Stimulated activated naive CD8-positive, alpha-beta T cell treated with anti-CD3 and anti-CD28 coated beads, Interleukin-15, amount 100 ng/mL, for 72 hours (primary cell): ENCODE results near the gene RAPGEF1.
"Not testable (repeated sequence)": the region's sequence is repeated elsewhere in the genome, so short reads cannot be mapped to it uniquely, and the experiment has no call there.

Source experiments
- ATAC-seq: fragments of 150-1000 bp; cut with Tn5 transposase; 2 replicates; pipeline ENCODE4 v1.10.0; 2021; ENCODE audit warnings: mild to moderate bottlenecking, moderate library complexity
- DNase-seq, 2 donors: peaks; one replicate each; pipeline ENCODE4 v3.0.0; 2021 to 2022
- H3K27ac Mint-ChIP-seq, 2 donors: one replicate each; pipeline ENCODE4 v1.8.0; 2022; ENCODE audit warnings: mild to moderate bottlenecking in 2 of 2, mixed read lengths in 2 of 2, moderate library complexity in 2 of 2
- H3K27me3 Mint-ChIP-seq: one replicate; pipeline ENCODE4 v1.8.0; 2022; ENCODE audit warnings: mixed read lengths
- H3K4me1 Mint-ChIP-seq: one replicate; pipeline ENCODE4 v1.8.0; 2022; ENCODE audit warnings: mild to moderate bottlenecking, mixed read lengths
- H3K4me3 Mint-ChIP-seq, 2 donors: one replicate each; pipeline ENCODE4 v1.8.0; 2022; ENCODE audit warnings: mild to moderate bottlenecking in 2 of 2, mixed read lengths in 2 of 2, moderate library complexity in 1 of 2
- H3K9me3 Mint-ChIP-seq, 2 donors: one replicate each; pipeline ENCODE4 v1.8.0; 2022; ENCODE audit warnings: mixed read lengths in 2 of 2

Gene RAPGEF1

GRCh38 chr9:131757549-131757948 lies 17.7 kb upstream of the RAPGEF1 start:
- H3K4me3 Mint-ChIP-seq = no peak overlapping the region
- no peak for ATAC-seq
- no peak for DNase-seq
- H3K27me3 Mint-ChIP-seq = peaks cover 5% of the 10 kb centered on the region
- H3K27ac Mint-ChIP-seq = no peak overlapping the region
- peaks cover 25% of the 10 kb centered on the region for H3K4me1 Mint-ChIP-seq
- no peaks in the 10 kb centered on the region for H3K9me3 Mint-ChIP-seq

DNA sequence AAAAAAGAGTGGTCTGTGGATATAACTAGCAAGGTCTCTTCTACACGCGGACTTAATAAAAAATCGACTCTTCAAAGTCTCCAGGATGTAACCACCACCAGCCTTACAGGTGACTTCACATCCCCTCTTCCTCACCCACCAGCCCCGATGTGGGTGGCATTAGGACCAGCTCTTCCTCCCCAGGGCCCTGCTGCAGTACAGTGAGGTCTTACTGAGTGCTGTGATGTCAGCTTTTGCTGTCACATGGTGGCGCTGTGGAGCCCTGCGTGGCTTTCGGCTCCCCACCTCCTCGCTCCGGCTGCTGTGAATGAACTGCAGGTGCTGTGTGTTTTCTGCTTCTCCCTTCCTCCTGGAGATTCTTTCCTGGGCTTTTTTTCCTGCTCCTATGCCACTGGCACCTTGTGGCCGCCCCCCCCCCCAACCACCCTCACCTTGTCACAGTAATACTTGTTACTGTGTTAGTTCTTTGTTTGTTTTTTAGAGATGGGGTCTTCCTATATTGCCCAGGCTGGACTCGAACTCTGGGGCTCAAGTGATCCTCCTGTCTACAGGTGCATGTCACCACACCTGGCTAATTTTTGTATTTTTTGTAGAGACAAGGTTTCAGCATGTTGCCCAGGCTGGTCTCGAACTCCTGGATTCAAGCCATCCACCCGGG lies 15.8 kb upstream of the RAPGEF1 start:
- Mint-ChIP-seq H3K9me3 (no peaks in the 10 kb centered on the region), H3K27ac (peak overlapping the region in 1 of 2 donors; percentile 73), H3K27me3 (peaks cover 5% of the 10 kb centered on the region), H3K4me1 (peaks cover 21% of the 10 kb centered on the region), H3K4me3 (peak overlapping the region; percentile 10 to 38)
- DNase-seq (peak; percentile 82 to 88), ATAC-seq (peak; percentile 100)

- H3K9me3 Mint-ChIP-seq = no peaks in the 10 kb centered on the region
- H3K27ac Mint-ChIP-seq = no peak overlapping the region
- DNase-seq (no peak), ATAC-seq (no peak)
- peaks cover 21% of the 10 kb centered on the region for H3K4me1 Mint-ChIP-seq
- no peak overlapping the region for H3K4me3 Mint-ChIP-seq
- peaks cover 5% of the 10 kb centered on the region for H3K27me3 Mint-ChIP-seq
Observed at GRCh38 chr9:131754846-131755245, 15.0 kb upstream of the RAPGEF1 start.

DNA sequence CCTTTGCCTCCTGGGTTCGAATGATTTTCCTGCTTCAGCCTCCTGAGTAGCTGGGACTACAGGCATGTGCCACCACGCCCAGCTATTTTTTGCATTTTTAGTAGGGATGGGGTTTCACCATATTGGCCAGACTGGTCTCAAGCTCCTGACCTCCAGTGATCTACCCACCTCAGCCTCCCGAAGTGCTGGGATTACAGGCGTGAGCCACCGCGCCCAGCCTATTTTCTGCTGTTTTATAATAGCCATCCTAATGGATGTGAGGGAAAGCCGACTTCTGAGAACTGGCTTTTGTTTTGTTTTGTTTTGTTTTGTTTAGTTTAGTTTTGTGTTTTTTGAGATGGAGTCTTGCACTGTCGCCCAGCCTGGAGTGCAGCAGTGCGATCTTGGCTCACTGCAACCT lies 13.9 kb upstream of the RAPGEF1 start:
- not testable (repeated sequence) for DNase-seq, H3K27me3 Mint-ChIP-seq, H3K4me3 Mint-ChIP-seq, H3K27ac Mint-ChIP-seq, H3K9me3 Mint-ChIP-seq, ATAC-seq
- H3K4me1 Mint-ChIP-seq = peaks cover 21% of the 10 kb centered on the region

DNA sequence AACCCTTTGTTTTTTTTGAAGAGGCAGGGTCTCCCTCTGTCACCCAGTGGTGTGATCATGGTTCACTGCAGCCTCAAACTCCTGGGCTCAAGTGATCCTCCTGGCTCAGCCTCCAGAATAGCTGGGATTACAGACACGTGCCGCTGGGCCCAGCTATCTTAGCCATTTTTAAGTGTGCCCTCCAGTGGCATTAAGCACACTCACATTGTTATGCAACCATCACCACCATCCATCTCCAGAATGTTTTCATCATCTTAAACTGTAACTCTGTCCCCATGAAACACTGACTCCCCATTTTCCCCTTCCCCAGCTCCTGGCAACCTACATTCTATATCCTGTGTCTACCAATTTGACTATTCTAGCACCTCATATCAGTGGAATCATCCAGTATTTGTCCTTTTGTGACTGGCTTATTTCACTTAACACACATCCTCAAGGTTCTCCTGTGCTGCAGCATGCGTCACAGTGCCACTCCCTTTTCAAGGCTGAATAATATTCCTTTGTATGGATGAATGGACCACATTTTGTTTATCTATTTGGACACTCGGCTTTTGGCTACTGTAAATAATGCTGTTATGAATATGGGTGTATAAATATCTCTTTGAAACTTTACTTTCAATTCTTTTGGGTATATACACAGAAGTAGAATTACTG lies 12.5 kb upstream of the RAPGEF1 start:
- Mint-ChIP-seq H3K9me3 (no peaks in the 10 kb centered on the region), H3K27me3 (no peaks in the 10 kb centered on the region), H3K27ac (no peak overlapping the region), H3K4me3 (no peak overlapping the region), H3K4me1 (peaks cover 13% of the 10 kb centered on the region)
- no peak for DNase-seq
- ATAC-seq = no peak

GRCh38 chr9:131748411-131748955 lies 8.6 kb upstream of the RAPGEF1 start:
- DNase-seq (no peak), ATAC-seq (no peak)
- H3K27me3 Mint-ChIP-seq = no peaks in the 10 kb centered on the region
- H3K9me3 Mint-ChIP-seq = no peaks in the 10 kb centered on the region
- no peak overlapping the region for H3K4me3 Mint-ChIP-seq
- peaks cover 14% of the 10 kb centered on the region for H3K4me1 Mint-ChIP-seq
- no peak overlapping the region for H3K27ac Mint-ChIP-seq

DNA sequence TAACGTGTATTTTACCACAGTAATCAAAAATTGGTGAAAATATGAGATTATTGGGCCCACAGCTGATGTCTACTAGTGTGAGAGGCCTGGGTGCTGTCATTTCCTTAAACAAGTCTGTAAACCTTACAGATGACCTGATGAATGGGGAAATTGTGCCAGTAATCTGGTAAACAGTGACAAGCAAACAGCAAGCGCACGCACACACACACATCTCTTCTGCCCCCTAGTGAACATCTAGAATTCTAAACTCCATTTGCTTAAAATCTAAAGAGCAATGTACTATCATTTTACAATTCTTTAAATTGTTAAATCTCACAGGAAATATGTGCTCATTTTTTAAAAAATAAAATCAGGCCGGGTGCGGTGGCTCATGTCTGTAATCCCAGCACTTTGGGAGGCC lies 7.5 kb upstream of the RAPGEF1 start:
- Mint-ChIP-seq H3K27ac (no peak overlapping the region), H3K4me1 (peaks cover 21% of the 10 kb centered on the region), H3K4me3 (no peak overlapping the region), H3K27me3 (no peaks in the 10 kb centered on the region), H3K9me3 (no peaks in the 10 kb centered on the region)
- ATAC-seq (peak; percentile 71), DNase-seq (no peak)

- ATAC-seq (no peak), DNase-seq (no peak)
- Mint-ChIP-seq H3K4me3 (no peak overlapping the region), H3K27ac (no peak overlapping the region), H3K27me3 (no peaks in the 10 kb centered on the region), H3K9me3 (no peaks in the 10 kb centered on the region), H3K4me1 (peaks cover 22% of the 10 kb centered on the region)
Observed at GRCh38 chr9:131745610-131746009, 5.7 kb upstream of the RAPGEF1 start.

DNA sequence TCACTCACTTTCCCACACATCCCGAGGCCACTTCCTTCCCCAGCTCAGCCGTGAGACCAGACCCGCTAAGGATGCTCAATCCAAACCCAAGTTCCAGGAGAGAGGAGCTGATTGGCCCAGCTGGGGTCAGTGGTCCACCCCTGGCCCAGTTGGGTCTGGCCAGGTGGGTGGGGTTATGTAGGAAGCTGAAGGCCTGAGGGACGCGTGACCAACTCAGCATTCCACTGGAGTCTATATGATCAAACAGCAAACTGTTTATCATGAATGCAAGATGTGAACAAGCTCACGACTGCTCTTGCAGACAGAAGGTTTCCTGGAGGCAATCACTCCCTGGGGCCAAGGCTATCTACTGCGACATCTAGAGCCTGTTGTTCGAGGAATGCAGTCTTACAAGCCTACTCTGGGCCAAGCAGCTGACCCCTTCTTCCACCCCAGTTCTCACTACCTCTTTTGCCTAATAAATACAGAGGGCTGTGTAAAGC lies 4.9 kb upstream of the RAPGEF1 start:
- Mint-ChIP-seq H3K9me3 (no peaks in the 10 kb centered on the region), H3K4me3 (no peak overlapping the region)

GRCh38 chr9:131744171-131744719 lies 4.4 kb upstream of the RAPGEF1 start:
- Mint-ChIP-seq H3K4me1 (peaks cover 28% of the 10 kb centered on the region), H3K9me3 (no peaks in the 10 kb centered on the region), H3K27ac (peak overlapping the region; percentile 23 to 74), H3K27me3 (no peaks in the 10 kb centered on the region), H3K4me3 (peak overlapping the region; percentile 30 to 51)
- ATAC-seq (no peak), DNase-seq (no peak)

More for the DNA sequence above, 4.9 kb upstream of the RAPGEF1 start:
- Mint-ChIP-seq H3K27ac (peak overlapping the region in 1 of 2 donors; percentile 74), H3K4me1 (peaks cover 28% of the 10 kb centered on the region), H3K27me3 (no peaks in the 10 kb centered on the region)
- no peak for DNase-seq
- no peak for ATAC-seq

DNA sequence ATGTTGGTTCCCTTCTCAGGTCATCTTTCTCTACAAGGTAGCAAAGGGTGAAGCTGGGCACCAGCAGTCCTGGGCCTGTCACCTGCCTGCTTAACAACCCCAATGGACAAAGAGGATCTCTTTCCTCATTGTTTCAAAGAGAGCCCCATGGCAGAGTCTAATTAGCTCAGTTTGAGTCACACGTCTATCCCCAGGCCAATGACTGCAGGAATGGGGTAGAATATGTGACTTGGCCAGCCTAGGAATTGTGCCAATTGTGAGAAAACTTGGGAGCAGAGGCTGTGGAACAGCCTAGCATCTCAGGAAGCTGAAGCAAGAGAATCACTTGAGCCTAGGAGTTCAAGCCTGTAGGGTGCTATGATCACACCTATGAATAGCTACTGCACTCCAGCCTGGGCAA lies 3.6 kb upstream of the RAPGEF1 start:
- peaks cover 34% of the 10 kb centered on the region for H3K4me1 Mint-ChIP-seq
- H3K4me3 Mint-ChIP-seq = peak overlapping the region in 1 of 2 donors; percentile 14
- H3K27me3 Mint-ChIP-seq = no peaks in the 10 kb centered on the region
- no peaks in the 10 kb centered on the region for H3K9me3 Mint-ChIP-seq
- ATAC-seq (no peak), DNase-seq (no peak)
- H3K27ac Mint-ChIP-seq = peak overlapping the region in 1 of 2 donors; percentile 52

GRCh38 chr9:131743096-131743495 lies 3.2 kb upstream of the RAPGEF1 start:
- no peaks in the 10 kb centered on the region for H3K9me3 Mint-ChIP-seq
- ATAC-seq (no peak), DNase-seq (no peak)
- H3K4me1 Mint-ChIP-seq = peaks cover 34% of the 10 kb centered on the region
- no peak overlapping the region for H3K27ac Mint-ChIP-seq
- no peak overlapping the region for H3K4me3 Mint-ChIP-seq
- no peaks in the 10 kb centered on the region for H3K27me3 Mint-ChIP-seq

GRCh38 chr9:131740898-131741297 lies 1.0 kb upstream of the RAPGEF1 start:
- DNase-seq (no peak), ATAC-seq (no peak)
- H3K4me1 Mint-ChIP-seq = peaks cover 52% of the 10 kb centered on the region
- H3K9me3 Mint-ChIP-seq = no peaks in the 10 kb centered on the region
- H3K27me3 Mint-ChIP-seq = no peaks in the 10 kb centered on the region
- peak overlapping the region; percentile 49 to 66 for H3K4me3 Mint-ChIP-seq
- H3K27ac Mint-ChIP-seq = peak overlapping the region in 1 of 2 donors; percentile 92

- H3K9me3 Mint-ChIP-seq = no peaks in the 10 kb centered on the region
- no peaks in the 10 kb centered on the region for H3K27me3 Mint-ChIP-seq
- peak overlapping the region; percentile 93 to 98 for H3K4me3 Mint-ChIP-seq
- H3K4me1 Mint-ChIP-seq = peaks cover 62% of the 10 kb centered on the region
- DNase-seq (peak; percentile 63 to 66), ATAC-seq (peak; percentile 63)
- H3K27ac Mint-ChIP-seq = peak overlapping the region; percentile 93 to 94
Observed at GRCh38 chr9:131739133-131739958, 530 bp downstream of the RAPGEF1 start.
